Right renal cortex interstitium (tissue), 3 donors: ENCODE data around the gene PEX19. TPM values are rescaled to one million over a fixed set of nuclear protein-coding genes. Genes with fewer than 3 reads are reported as not detected.
"Not testable (repeated sequence)": the region's sequence is repeated elsewhere in the genome, so short reads cannot be mapped to it uniquely, and the experiment has no call there.

Experiments
- DNase-seq, 3 donors: peaks; one replicate each; pipeline ENCODE4 v3.0.0-alpha.2; 2013; ENCODE audit warnings: low read depth in 3 of 3, low spot score in 2 of 3
- polyA plus RNA-seq, 3 donors: library from polyadenylated mRNA; unstranded; fragments of 120-200 nt; gene quantifications; one replicate each; pipeline ENCODE4 v1.2.1, GENCODE V29; 2013; ENCODE audit not compliant: insufficient read length in 3 of 3

The PEX19 gene, protein sequence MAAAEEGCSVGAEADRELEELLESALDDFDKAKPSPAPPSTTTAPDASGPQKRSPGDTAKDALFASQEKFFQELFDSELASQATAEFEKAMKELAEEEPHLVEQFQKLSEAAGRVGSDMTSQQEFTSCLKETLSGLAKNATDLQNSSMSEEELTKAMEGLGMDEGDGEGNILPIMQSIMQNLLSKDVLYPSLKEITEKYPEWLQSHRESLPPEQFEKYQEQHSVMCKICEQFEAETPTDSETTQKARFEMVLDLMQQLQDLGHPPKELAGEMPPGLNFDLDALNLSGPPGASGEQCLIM
- 10 to 100 TPM; 91.0 to 93.7 (median 91.3) TPM for polyA plus RNA-seq

DNA sequence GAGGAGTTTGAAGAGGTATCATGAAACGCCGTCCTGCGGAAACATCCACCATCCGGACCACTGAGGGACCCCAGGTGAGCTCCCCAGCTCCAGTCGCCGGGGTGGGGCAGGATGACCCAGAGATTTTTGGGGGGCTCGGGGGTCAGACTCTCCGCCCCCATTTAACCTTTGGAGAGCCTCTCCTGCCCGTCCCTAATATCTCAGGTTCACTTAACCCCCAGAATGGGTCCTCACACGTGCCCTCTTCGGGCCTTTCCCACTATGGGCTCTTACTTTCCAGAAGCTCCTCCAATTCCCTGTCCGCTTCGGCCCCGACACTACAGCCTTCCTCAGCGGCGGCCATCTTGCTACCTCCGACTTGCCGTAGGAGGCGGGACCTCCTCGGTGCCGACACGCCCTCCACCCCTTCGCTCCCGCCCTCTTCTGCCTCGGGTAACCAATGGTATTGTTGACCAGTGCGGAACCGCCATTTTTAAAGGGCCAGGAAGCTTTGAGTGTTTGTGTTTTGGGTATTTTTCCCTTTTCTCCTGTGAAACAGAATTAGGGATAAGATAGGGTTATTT, at the start of gene PEX19:
TSS of gene PEX19 (minus strand) at position 352 of the 563 bp plus-strand sequence. CDS start at position 343, 9 bp downstream.
- DNase-seq: peak; percentile 77 to 86 (median 80)

DNA sequence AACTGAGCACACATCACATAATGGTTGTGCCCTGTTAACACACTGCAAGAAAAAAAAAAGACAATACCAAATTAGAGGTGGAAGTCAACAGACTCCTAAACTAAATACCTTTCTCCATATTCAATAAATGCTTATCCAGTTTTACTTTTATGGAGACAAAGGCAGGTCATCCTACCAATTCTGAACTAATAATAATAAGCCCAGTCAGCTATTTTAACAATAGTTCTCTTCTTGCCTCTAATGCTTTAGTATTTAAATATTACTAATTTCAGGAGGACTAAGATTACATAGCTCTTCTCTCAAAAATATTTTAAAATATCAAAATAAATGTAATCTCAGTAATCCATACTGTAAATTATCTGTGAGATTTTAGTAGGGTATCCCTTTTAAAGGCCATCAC, 47.6 kb upstream of the PEX19 start:
- DNase-seq: no peak

DNA sequence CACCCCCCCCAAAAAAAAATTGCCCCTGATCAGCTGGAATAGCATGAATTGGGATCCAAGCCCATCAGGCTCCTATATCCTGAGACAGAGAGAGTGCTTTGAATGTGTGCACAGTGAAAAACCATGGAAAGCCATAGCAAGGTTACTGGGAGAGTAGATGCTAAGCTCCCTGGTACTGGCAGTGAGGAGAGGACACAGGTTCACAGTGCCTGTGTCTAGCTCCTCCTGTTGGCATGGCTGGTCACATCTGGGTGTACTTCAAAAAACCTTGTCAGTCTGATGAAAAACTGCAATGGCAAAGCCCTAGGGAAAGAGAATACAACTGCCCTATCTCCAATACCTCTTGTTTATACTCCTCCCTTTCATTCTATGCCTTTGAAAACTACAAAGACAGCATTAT, 45.2 kb upstream of the PEX19 start:
- DNase-seq: no peak

DNA sequence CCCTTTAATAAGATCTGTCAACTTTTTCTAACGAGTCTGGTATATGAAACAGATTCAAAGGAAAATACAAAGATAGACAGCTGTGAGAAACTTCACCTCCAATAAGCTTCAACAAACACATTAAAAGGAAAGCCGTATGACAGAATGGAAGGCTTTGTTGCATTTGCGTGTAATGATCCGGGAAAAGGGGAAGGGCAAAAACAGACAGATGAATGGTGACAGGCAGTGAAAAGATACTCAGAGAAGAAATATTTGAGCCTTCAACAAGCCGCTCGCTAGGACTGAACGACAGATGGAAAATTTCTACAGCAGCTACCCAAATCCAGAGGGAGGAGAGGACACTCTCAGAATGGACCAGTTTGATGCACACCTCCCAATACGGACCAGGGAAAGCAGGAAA, 43.3 kb upstream of the PEX19 start:
- no peak for DNase-seq

DNA sequence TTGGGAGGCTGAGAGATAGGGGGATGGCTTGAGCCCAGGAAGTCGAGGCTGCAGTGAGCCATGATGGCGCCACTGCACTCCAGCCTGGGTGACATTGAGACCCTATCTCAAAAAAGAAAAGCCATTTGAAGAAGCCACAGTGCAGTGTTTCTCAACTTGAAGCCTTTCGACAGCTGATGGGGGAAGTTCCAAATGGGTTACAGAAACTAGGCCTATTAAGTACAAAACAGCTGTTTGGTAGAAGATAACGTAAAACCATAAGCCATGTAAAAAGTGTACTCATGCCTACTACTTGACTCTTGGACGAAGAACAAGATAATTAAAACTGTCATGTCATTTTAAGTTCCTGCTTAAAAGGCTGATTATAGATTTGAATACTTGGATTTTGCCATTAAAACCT, 41.5 kb upstream of the PEX19 start:
- DNase-seq: no peak

DNA sequence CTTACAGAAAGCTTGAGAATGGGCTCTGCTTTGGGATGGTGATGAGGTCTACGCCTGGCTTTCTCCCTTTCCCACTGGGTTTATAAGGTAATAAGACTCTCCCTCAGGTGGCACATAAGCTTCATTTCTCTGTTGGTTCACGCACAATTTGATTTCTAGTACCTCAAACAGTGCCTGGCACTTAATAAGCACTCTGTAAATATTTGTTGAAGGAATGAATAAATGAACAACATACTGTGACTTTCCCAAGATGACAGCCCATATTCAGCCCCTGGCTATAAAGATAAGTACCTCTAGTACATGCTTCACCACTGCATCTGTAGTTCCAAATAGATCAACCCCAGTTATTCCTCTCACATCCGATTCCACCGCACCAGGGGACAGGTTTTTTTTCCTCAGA, 40.3 kb upstream of the PEX19 start:
- DNase-seq: no peak

DNA sequence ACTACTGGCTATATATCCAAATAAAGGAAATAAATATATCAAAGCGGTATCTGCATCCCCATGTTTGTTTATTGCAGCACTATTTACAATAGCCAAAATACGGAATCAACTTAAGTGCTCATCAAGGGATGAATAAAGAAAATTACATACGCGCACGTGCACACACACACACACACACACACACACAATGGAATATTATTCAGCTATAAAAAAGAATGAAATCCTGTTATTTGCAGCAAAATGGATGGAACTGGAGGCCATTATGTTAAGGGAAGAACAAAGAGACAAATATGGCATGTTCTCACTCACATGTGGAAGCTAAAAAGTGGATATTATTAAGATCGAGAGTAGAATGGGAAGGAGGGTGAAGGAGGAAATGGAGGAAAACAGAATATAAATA, 37.9 kb upstream of the PEX19 start:
- DNase-seq: no peak

DNA sequence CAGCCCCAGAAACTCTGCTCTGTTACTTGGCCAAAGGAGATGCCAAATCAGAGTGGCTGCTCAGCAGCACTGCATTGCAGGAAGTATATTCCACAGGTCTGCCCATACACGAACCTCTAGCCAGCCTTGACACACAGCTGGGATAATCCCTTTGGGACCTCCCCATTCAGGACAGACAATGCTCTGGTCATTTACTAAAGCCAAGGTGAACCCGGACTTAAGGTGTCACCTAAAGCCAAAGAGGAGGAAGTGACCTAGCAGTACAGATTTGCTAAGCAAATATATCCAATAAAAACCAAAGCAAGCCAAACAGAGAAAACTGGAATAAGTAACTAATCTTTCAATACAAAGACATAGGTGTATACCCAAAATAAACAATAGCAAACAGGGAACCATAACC, 30.4 kb upstream of the PEX19 start:
- DNase-seq: no peak

DNA sequence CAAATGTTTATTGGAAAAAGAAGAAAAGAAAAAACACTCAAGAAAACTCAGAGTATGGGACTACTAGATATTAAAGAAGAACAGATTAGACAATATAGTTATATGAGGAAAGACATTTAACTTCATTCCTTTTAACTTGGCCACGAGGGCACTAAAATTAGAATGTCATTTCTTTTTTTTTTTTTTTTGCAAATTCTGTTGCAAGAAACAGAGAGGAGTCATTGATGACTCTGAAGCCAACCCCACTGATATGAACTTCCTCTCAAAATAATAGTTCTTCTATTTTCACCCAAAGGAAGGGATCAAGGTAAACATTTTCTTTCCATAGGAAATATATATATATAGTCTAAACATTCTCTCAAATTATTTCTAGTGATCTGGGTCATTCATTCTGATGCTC, 24.6 kb upstream of the PEX19 start:
- DNase-seq: no peak

DNA sequence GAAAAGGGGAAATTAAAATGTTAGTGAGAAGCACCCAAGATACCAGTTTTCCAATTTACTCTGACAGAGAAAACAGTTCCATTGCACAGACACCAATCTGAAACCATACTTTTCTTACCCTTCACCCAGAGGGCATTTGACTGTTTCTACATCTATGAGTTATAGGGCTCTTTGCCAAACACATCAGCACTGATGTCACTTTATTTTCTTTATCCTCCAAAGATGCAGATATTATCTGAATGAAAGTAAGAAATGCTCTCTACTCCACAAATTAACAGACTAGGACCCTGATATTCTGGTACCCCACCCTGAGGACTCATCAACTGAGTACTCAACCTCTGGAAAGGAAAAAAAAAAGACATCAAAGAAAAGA, 24.2 kb upstream of the PEX19 start:
- no peak for DNase-seq

DNA sequence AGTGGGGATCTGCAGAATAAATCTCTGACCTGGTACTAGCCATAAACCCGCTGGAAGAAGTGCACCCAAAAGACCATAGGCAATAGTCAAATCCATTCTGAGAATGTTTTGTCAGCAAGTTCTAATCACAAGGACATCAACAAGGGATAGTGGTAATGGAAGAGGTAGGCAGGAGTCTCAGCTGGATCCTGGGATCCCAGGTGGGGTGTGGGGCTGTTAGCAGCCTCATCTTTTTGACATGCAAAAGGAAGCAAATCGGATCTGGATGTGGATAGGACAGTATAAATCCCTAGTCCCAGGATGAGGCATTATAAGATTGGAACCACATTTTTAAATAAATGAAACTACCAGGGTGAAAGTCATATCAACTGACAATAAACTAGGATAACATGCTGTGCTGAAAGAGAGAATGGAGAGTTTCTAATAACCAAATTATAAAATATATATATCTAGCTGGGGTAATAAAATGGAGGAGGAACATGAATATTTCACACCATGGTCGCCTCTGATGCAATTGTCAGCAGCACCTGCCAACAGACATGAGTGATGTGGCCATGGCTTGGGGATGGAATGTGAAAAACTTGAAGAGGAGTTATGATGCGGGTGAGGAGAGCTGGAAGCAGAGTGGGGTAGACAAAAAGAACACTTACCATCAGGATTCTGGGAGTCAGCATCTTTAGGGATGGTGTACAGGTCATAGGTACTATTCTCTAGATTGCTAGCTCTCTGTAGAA, 23.7 kb upstream of the PEX19 start:
- DNase-seq: no peak

DNA sequence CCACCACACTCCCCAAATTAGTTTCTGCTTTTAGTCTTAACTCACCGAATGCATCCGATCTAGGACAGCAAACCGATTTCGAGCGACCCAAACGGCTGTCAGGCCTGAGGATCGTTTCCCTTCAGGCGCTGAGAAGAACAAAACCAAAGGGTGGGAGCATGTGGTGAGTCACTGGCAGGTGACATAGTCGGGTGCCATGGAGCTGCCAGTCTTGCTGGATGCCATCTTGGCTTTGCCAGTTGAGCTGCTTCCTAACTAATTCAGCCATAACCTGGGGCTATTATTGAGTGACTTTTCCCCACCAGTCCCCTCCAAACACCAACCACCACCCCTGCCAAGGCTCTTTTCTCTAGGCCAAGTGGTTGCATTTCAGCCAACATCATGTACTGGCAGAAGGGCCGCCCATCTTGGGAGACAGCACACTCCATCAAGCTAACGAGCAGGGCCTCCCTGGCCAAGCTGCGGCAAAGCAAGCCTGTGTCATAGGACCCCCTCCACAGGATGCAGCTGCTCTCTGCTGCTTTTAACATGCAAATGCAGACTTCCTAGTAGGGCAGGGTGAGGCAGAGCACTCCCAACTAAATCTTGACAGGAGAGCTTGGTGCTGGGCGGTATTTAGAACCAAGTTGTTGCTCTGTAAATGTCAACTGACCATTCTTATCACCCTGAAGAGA, 22.3 kb upstream of the PEX19 start:
- DNase-seq: no peak

DNA sequence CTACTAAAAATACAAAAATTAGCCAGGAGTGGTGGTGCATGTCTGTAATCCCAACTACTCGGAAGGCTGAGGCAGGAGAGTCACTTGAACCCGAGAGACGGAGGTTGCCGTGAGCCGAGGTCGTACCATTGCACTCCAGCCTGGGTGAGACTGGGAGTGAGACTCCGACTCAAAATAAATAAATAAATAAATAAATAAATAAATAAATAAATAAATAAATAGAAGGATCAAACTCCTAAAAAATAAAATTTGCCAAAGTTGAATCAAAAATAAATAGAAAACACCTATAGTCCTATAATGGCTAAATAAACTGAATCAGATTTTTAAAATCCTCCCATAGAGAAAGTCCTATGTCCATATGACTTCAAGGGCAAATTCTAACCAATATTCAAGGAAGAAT, 15.2 kb upstream of the PEX19 start:
- DNase-seq: no peak

DNA sequence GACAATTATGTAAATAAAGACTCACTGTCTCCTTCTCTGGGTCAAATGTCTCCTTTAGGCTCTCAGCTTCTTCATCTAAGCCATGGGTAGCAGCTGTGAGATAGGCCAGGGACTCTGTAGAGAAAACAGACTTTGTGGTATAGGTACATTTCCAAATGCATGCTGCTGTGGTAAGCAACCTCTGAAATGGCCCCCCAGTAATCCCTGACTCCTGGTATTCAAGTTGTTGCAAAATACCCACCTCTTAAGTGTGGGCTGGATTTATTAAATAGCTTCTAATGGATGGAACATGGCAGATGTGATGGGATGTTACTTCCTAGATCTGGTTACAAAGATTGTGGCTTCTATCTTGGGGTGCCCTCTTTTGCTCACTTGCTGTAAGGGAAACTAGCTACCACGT, 11.1 kb upstream of the PEX19 start:
- no peak for DNase-seq

DNA sequence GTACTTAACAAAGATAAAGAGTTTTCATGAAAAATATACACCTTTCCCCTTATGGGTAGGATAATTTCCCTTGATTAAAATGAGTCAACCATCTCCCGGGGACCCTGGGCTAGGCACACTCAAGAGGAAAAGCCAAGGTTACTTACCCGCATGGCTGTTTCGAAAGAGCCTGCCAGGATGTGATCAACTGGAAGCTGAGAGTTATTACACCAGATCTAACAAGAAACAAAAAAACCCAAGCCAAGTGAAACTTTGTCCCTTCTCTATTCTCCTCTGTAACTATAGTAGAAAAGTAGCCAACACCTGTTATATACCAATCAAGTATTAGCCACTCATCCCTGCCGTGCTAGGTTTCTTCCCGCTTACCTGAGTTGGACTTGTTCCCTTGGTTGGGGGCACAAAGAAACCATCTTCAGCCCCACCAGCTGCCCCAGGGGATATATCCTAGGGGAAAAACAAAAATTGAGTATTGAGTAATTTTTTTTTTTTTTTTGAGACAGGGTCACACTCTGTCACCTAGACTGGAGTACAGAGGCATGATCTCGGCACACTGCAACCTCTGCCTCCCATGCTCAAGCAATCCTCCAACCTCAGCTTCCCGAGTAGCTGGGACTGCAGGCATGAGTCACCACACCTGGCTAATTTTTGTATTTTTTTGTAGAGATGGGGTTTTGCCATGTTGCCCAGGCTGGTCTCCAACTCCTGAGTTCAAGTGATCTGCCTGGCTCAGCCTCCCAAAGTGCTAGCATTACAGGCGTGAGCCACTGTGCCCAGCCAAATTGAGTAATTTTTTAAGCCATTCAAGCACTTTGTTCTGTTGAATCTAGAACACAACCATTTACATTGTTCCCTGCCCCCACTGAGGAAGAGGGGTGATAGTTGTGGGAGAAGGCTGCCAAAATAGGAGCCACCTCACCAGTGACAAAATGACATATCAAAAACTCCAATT, 8.4 kb upstream of the PEX19 start:
- no peak for DNase-seq

DNA sequence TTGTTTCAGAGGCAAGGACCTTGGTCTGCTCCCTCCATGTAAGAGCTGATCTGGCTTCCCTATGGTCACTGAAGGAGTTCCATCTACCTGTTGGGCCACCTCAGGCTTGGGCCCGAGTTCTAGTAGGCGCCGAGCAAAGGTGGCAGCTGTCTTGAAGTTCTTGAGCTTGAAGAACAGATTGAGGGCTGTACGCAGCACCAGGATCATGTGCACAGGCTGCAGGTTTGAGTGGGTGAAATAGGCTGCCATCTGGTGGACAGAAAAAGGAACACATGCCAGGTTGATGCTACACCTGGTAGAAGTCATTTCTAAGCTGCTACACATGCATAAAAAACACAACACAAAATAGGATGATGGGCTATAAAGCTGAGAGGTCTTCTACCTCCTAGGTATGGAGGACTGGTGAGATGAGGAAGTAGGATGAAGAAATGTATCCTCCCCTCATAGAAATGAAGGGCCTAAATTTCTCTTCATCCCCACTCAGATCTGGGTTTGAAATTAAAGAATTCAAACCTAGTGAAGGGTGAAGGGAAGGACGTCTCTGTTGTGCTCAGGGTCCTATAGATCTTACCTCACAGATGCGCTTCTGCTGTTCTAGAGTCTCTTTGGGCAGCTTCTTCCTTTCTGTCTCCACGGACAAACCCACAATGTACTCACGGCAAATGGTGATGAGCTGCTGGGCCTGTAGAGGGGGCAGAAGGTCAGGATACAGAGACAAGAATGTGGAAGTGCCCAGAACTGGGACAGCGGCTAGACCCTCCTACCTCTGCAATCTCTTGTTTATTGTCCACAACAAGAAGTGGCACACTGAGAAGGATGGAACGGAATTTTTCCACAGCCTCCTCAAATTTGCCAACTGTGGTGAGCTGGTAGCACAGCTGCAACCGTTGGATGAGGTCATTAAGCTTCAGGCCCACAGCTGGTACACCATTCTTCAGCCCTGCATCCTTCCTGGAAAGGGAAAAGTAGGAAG, 6.6 kb upstream of the PEX19 start:
- DNase-seq: peak; percentile 52 to 61 (median 57)

DNA sequence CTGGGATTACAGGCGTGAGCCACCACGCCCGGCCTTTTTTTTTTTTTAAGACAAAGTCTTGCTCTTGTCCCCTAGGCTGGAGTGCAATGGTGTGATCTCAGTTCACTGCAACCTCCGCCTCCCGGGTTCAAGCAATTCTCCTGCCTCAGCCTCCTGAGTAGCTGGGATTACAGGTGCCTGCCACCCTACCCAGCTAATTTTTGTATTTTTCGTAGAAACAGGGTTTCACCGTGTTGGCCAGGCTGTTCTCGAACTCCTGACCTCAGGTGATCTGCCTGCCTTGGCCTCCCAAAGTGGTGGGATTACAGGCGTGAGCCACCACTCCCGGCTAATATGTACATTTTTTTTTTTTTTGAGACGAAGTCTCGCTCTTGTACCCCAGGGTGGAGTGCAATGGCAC, 2.8 kb upstream of the PEX19 start:
- not testable (repeated sequence) for DNase-seq

DNA sequence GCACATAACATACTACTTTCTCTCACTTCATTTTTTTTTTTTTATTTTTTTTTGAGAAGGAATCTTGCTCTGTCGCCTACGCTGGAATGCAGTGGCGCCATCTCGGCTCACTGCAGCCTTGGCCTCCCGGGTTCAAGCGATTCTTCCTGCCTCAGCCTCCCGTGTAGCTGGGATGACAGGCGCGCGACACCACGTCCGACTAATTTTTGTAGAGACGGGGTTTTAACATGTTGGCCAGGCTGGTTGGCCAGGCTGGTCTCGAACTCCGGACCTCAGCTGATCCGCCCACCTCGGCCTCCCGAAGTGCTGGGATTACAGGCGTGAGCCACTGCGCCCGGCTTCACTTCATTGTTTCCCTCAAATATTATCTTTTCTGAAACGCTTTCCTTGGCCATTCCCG, 573 bp upstream of the PEX19 start:
- DNase-seq: no peak

DNA sequence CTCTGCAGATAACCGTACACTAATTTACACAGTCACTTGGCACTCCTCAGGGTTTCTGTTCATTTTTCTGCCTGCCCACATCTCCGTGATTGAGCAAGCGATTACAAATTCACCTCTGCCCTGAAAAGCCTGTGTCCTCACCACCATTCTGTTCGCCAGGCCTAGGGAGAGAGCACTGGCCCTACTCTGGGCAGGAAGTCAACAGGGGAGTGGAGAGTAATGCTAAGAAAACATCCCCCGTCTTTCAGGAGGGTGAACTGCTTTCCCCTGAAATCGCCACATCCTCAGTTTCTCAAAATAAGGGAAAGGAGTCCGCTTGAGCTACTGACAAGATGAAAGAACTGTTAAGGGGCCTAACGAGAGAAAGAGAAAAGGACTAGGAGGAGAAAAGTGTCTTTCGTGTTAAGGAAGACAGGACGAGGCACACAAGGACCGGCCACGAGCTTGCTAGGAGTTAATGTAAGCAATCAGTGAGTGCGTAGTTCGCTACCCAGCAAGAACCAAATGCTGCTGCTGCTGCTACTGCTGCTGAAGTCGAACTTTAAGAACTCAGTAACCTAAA, 632 bp downstream of the PEX19 start:
- DNase-seq: peak; percentile 23 to 45 (median 25)
